ENCODE data around the gene CDC16. TPM values are rescaled to one million over a fixed set of nuclear protein-coding genes. Genes with fewer than 3 reads are reported as not detected.
A peak's percentile ranks its signal among the peaks of the same experiment; 100 is the strongest.
"Not testable (repeated sequence)": the region's sequence is repeated elsewhere in the genome, so short reads cannot be mapped to it uniquely, and the experiment has no call there.

CDC16 gene
- total RNA-seq, 1 donor from 2014 or later = 104 TPM

GRCh38 chr13:114249077-114249476 is 14.4 kb downstream of the CDC16 start:
- Mint-ChIP-seq H3K4me1 (ENCODE audit: low read depth) (no peaks in the 10 kb centered on the region), H3K36me3 (ENCODE audit: insufficient read depth) (peaks cover 35% of the 10 kb centered on the region), H3K9me3 (ENCODE audit: low read depth) (no peaks in the 10 kb centered on the region), H3K27me3 (no peaks in the 10 kb centered on the region), H3K27ac (no peak overlapping the region), H3K4me3 (ENCODE audit: low read depth) (no peak overlapping the region)
- TF ChIP-seq, protein P1, sequence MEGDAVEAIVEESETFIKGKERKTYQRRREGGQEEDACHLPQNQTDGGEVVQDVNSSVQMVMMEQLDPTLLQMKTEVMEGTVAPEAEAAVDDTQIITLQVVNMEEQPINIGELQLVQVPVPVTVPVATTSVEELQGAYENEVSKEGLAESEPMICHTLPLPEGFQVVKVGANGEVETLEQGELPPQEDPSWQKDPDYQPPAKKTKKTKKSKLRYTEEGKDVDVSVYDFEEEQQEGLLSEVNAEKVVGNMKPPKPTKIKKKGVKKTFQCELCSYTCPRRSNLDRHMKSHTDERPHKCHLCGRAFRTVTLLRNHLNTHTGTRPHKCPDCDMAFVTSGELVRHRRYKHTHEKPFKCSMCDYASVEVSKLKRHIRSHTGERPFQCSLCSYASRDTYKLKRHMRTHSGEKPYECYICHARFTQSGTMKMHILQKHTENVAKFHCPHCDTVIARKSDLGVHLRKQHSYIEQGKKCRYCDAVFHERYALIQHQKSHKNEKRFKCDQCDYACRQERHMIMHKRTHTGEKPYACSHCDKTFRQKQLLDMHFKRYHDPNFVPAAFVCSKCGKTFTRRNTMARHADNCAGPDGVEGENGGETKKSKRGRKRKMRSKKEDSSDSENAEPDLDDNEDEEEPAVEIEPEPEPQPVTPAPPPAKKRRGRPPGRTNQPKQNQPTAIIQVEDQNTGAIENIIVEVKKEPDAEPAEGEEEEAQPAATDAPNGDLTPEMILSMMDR (IDR thresholded peaks at IDR 0.05; ENCODE audit: unreplicated experiment) = no peak
- DNase-seq (ENCODE audit: low spot score, unreplicated experiment) = no peak

GRCh38 chr13:114251639-114252440 is 17.1 kb downstream of the CDC16 start:
- H3K27ac Mint-ChIP-seq; H3K27me3 Mint-ChIP-seq; DNase-seq (ENCODE audit: low spot score, unreplicated experiment); H3K4me1 Mint-ChIP-seq (ENCODE audit: low read depth); H3K9me3 Mint-ChIP-seq (ENCODE audit: low read depth); H3K4me3 Mint-ChIP-seq (ENCODE audit: low read depth): not testable (repeated sequence)
- H3K36me3 Mint-ChIP-seq (ENCODE audit: insufficient read depth) = peaks cover 38% of the 10 kb centered on the region

DNA sequence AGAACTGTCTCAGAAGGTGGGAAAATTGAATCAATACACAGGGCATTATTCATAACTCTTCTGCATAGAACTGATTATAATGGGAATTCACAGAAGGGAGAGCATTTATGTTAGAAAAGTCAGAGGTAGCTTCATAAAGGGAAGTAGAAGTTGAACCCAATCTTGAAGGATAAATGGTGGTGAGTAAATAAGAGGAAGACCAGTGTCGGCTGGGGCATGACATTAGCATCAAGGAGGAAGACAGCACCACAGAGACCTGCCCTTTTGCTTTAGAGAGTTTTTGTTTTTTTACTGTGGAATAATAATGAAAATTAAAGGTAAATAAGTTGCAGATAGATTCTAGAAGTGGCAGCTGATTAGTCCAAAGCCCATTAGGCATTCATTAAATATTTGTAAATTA is 21.9 kb downstream of the CDC16 start:
- no peak for DNase-seq (ENCODE audit: low spot score, unreplicated experiment)
- Mint-ChIP-seq H3K27ac (peak overlapping the region; percentile 7), H3K4me1 (ENCODE audit: low read depth) (peaks cover 2% of the 10 kb centered on the region), H3K4me3 (ENCODE audit: low read depth) (no peak overlapping the region), H3K9me3 (ENCODE audit: low read depth) (no peaks in the 10 kb centered on the region), H3K36me3 (ENCODE audit: insufficient read depth) (peaks cover 31% of the 10 kb centered on the region), H3K27me3 (no peaks in the 10 kb centered on the region)
- TF ChIP-seq, protein P1 (IDR thresholded peaks at IDR 0.05; ENCODE audit: unreplicated experiment) = no peak

- H3K27ac Mint-ChIP-seq = no peak overlapping the region
- no peaks in the 10 kb centered on the region for H3K9me3 Mint-ChIP-seq (ENCODE audit: low read depth)
- H3K4me1 Mint-ChIP-seq (ENCODE audit: low read depth) = peaks cover 2% of the 10 kb centered on the region
- H3K36me3 Mint-ChIP-seq (ENCODE audit: insufficient read depth) = peaks cover 31% of the 10 kb centered on the region
- H3K27me3 Mint-ChIP-seq = no peaks in the 10 kb centered on the region
- no peak overlapping the region for H3K4me3 Mint-ChIP-seq (ENCODE audit: low read depth)
- DNase-seq (ENCODE audit: low spot score, unreplicated experiment) = no peak
- TF ChIP-seq, protein P1 (IDR thresholded peaks at IDR 0.05; ENCODE audit: unreplicated experiment) = no peak
These were observed 22.3 kb downstream of the CDC16 start for GRCh38 chr13:114257014-114257413.

- Mint-ChIP-seq H3K36me3 (ENCODE audit: insufficient read depth) (peaks cover 38% of the 10 kb centered on the region), H3K4me1 (ENCODE audit: low read depth) (peaks cover 2% of the 10 kb centered on the region), H3K27ac (no peak overlapping the region), H3K27me3 (no peaks in the 10 kb centered on the region), H3K4me3 (ENCODE audit: low read depth) (no peak overlapping the region), H3K9me3 (ENCODE audit: low read depth) (no peaks in the 10 kb centered on the region)
- no peak for DNase-seq (ENCODE audit: low spot score, unreplicated experiment)
- TF ChIP-seq, protein P1 (IDR thresholded peaks at IDR 0.05; ENCODE audit: unreplicated experiment) = no peak
These were observed 23.9 kb downstream of the CDC16 start for GRCh38 chr13:114258589-114258988.

DNA sequence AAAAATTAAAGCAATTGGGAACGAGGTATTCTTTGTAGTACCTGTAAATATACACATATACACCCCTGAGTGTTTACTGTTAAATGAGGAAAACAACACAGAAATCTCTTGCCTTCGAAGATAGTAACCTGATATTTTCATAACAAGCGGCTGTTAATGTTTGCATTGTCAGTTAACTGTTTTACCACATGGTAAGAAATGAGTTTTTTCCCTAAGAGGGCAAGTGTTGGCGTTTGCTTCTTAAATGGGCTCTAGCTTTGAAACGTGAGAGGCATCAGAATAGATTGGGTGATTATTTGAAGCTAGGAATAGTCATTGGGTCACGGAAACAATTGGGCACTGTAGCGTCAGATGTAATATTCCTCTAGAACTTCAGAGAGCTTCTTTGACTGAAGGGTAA is 24.7 kb downstream of the CDC16 start:
- H3K4me1 Mint-ChIP-seq (ENCODE audit: low read depth) = peaks cover 2% of the 10 kb centered on the region
- no peaks in the 10 kb centered on the region for H3K9me3 Mint-ChIP-seq (ENCODE audit: low read depth)
- peaks cover 38% of the 10 kb centered on the region for H3K36me3 Mint-ChIP-seq (ENCODE audit: insufficient read depth)
- no peaks in the 10 kb centered on the region for H3K27me3 Mint-ChIP-seq
- no peak overlapping the region for H3K4me3 Mint-ChIP-seq (ENCODE audit: low read depth)
- no peak overlapping the region for H3K27ac Mint-ChIP-seq
- TF ChIP-seq, protein P1 (IDR thresholded peaks at IDR 0.05; ENCODE audit: unreplicated experiment) = no peak
- no peak for DNase-seq (ENCODE audit: low spot score, unreplicated experiment)
